HG02763 (cell line): ENCODE data around the gene MMP14.
A peak's percentile ranks its signal among the peaks of the same experiment; 100 is the strongest.

Experiments used
- ATAC-seq: cut with Tn5 transposase; IDR thresholded peaks from one replicate; pipeline ENCODE4 v1.9.1; 2021; ENCODE audit warnings: mild to moderate bottlenecking, moderate library complexity; ENCODE audit not compliant: unreplicated experiment

The MMP14 gene

GRCh38 chr14:22883173-22883976, 47.0 kb downstream of the MMP14 start, which contains the start of gene REM2:
REM2 (plus strand) TSS chr14:22883222; CDS start chr14:22883288, 66 bp downstream.
- no peak for ATAC-seq

- ATAC-seq, result no peak
These were observed 47.8 kb downstream of the MMP14 start for GRCh38 chr14:22884076-22884737.

- ATAC-seq, result no peak
These were observed 48.5 kb downstream of the MMP14 start for GRCh38 chr14:22884738-22885523.

DNA sequence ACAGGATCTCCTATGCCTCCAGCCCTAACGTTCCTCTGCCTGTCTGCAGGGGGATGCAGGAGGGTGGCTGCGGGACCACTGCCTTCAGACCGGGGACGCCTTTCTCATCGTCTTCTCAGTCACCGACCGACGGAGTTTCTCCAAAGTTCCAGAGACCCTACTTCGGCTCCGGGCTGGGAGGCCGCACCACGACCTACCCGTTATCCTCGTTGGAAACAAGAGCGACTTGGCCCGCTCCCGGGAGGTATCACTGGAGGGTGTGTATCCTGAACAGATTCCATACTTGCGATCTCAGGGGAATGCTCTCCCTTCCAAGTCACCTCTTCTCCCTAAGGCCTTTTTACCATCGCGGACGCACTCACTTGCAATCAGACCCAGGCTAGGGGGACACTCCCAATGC, 49.6 kb downstream of the MMP14 start:
- no peak for ATAC-seq

- ATAC-seq, result peak; percentile 52
These were observed 50.3 kb downstream of the MMP14 start for GRCh38 chr14:22886500-22887259.

GRCh38 chr14:22887260-22887989, 51.0 kb downstream of the MMP14 start:
- ATAC-seq, result peak; percentile 25

DNA sequence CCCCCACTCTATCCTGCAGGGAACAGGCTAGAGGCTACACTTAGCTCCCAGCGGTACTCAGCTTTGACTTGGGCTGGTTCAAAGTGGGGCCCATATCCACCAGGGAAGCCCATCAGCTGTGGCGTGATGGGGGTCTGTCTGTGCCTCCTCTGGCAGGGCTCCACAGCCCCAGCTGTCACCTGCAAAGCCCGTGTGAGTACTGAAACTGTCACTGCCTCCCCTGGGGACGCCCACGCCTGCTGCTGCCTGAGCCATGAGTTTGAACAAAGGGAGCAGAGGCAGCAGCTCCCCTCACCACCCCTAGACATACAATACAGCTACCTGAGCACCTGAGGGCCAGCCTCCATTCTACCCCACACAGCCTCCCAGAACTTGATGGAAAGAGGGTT, 51.6 kb downstream of the MMP14 start:
- ATAC-seq, result peak; percentile 48

GRCh38 chr14:22888662-22889061, 52.3 kb downstream of the MMP14 start:
- no peak for ATAC-seq

DNA sequence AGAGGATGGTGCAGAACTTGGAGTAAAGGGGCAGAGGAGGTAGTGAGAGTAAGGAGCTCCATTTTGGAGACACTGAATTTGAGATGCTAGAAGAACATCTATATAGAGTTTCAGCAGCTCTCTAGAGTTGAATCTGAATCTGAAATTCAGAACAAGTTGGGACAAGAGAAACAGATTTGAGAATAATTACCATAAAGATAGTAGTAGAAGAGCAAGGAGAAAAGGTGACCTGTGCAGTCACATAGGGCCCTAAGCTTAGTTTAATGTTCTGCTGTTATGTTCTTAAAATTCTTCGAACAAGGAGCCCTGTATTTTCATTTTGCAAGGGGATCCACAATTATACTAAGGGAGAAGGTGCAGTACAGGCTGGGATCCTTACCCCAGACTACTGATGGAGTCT, 54.0 kb downstream of the MMP14 start:
- ATAC-seq, result no peak

GRCh38 chr14:22892488-22892887, 56.1 kb downstream of the MMP14 start:
- no peak for ATAC-seq

DNA sequence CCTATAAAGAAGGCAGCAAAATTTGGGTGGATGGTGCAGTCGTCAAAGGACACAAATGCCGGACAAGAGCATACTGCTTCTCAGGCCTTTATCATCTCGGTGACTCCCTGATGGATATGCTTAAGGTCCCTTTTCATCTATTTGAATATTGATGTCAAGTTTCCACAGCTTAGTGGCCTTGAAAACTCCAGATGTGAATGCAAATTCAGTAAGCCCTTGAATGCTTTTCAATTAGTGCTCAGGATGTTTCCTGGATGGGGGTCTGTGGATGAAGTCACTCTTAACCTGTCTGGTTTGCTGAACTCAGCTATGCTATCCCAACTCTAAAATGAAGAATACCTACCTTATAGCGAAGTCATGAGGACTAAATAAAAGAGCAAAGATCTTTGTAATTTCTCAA, 57.3 kb downstream of the MMP14 start:
- no peak for ATAC-seq

GRCh38 chr14:22895402-22895801, 59.0 kb downstream of the MMP14 start:
- ATAC-seq, result no peak

- ATAC-seq, result no peak
These were observed 60.0 kb downstream of the MMP14 start for GRCh38 chr14:22896356-22896755.

- ATAC-seq, result no peak
These were observed 60.4 kb downstream of the MMP14 start for GRCh38 chr14:22896760-22897159.

GRCh38 chr14:22897357-22897756, 61.0 kb downstream of the MMP14 start:
- ATAC-seq, result no peak
